ENCODE data around the gene TRIM47. TPM values are rescaled to one million over a fixed set of nuclear protein-coding genes. Genes with fewer than 3 reads are reported as not detected.

Gene TRIM47
- total and polyA plus RNA-seq, 2 of the 13 experiments (the other 11 are each of a cell fraction or from before 2014, with no cell fraction given) = 33.5 to 82.0 TPM

GRCh38 chr17:75869282-75870141, 8.9 kb downstream of the TRIM47 start:
- Histone ChIP-seq H2AFZ (ENCODE audit: low read length) (no peak overlapping the region), H3K79me2 (ENCODE audit: insufficient read depth, low read length) (peaks cover 9% of the 10 kb centered on the region), H3K27me3 (ENCODE audit: control insufficient read depth in 1 of 2, insufficient read depth in 2 of 2, low read length in 2 of 2) (no peaks in the 10 kb centered on the region), H3K27ac (ENCODE audit: extremely low read length, insufficient read depth, low read length) (peak overlapping the region; percentile 83), H3K9ac (ENCODE audit: insufficient read depth, low read depth, low read length) (peak overlapping the region; percentile 85), H3K9me3 (ENCODE audit: low read length) (no peaks in the 10 kb centered on the region), H3K4me1 (ENCODE audit: insufficient read depth, low read length) (peaks cover 94% of the 10 kb centered on the region), H3K4me2 (ENCODE audit: low read depth, low read length) (peak overlapping the region; percentile 84), H4K20me1 (ENCODE audit: insufficient read depth, low read length) (no peaks in the 10 kb centered on the region; the same call in 1 of the 2 replicates), H3K4me3 (replicated peaks in 1 of 3; ENCODE audit: insufficient read depth in 1 of 3, low read depth in 2 of 3, low read length in 3 of 3) (peak overlapping the region; percentile 59 to 75 (median 59)), H3K36me3 (replicated peaks in 1 of 2; ENCODE audit: control insufficient read depth in 1 of 2, insufficient read depth in 2 of 2, low read length in 2 of 2) (peaks cover 1 to 8% of the 10 kb centered on the region in 2 experiments; a peak in 3 of 5 replicates)
- in situ Hi-C loops (cut with HindIII; ENCODE audit: extremely low pct_ligation_motif_present, low pct_unique_long_range_greater_than_20kb) = no loop called here
- WGBS (ENCODE audit: low lambda C conversion rate) = 15% methylated on average over 16 of the region's 23 CpGs
- CTCF ChIA-PET (ENCODE audit: low intra/inter-chr PET ratio, low total read pairs) = no interaction called here
- peak; percentile 99 for DNase-seq (ENCODE audit: low spot score)
- TSS peak; percentile 87 for BruUV-seq (replicated peaks)
- POLR2A ChIA-PET = interaction anchor here (1.0 to 13.8 kb wide), 8 partner anchors 8 to 105 kb away, joined by 3 to 454 read pairs (median 14); partner anchors contain the start of genes GALK1, TRIM47, TRIM65 and UNC13D
- intact Hi-C loops (cut with micrococcal nuclease; ENCODE audit: unreplicated experiment) = loop anchor here (2.0 kb wide), 1 partner anchor 15 kb away; the partner anchor contains the start of gene WBP2
- ATAC-seq = peak; percentile 52
- peak; percentile 96 for FAIRE-seq
- TF ChIP-seq ZNF775 (CRISPR knock-in tag; IDR thresholded peaks at IDR 0.05; ENCODE audit: borderline replicate concordance) = peak; percentile 75; the same call in 1 of the 2 replicates
- TF ChIP-seq GFI1 (CRISPR knock-in tag; IDR thresholded peaks at IDR 0.05; ENCODE audit: borderline replicate concordance) = 0 out of 2 replicates have a peak, but pooled peaks have one; percentile 24
- peak; percentile 86; the same call in 1 of the 2 replicates for TF ChIP-seq ZNF773 (CRISPR knock-in tag; IDR thresholded peaks at IDR 0.05; ENCODE audit: borderline replicate concordance)
- TF ChIP-seq, protein P1, sequence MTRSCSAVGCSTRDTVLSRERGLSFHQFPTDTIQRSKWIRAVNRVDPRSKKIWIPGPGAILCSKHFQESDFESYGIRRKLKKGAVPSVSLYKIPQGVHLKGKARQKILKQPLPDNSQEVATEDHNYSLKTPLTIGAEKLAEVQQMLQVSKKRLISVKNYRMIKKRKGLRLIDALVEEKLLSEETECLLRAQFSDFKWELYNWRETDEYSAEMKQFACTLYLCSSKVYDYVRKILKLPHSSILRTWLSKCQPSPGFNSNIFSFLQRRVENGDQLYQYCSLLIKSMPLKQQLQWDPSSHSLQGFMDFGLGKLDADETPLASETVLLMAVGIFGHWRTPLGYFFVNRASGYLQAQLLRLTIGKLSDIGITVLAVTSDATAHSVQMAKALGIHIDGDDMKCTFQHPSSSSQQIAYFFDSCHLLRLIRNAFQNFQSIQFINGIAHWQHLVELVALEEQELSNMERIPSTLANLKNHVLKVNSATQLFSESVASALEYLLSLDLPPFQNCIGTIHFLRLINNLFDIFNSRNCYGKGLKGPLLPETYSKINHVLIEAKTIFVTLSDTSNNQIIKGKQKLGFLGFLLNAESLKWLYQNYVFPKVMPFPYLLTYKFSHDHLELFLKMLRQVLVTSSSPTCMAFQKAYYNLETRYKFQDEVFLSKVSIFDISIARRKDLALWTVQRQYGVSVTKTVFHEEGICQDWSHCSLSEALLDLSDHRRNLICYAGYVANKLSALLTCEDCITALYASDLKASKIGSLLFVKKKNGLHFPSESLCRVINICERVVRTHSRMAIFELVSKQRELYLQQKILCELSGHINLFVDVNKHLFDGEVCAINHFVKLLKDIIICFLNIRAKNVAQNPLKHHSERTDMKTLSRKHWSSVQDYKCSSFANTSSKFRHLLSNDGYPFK (CRISPR knock-in tag; IDR thresholded peaks at IDR 0.05; ENCODE audit: borderline replicate concordance) = peak; percentile 52; the same call in 1 of the 2 replicates
- peak; percentile 67; the same call in 1 of the 2 replicates for TF ChIP-seq CBFB (CRISPR knock-in tag; IDR thresholded peaks at IDR 0.05)
- TF ChIP-seq ZNF30 (CRISPR knock-in tag; IDR thresholded peaks at IDR 0.05) = no peak
- no peak for TF ChIP-seq NFE2L1 (CRISPR knock-in tag; IDR thresholded peaks at IDR 0.05; ENCODE audit: borderline replicate concordance)
- no peak for TF ChIP-seq ZSCAN30 (CRISPR knock-in tag; IDR thresholded peaks at IDR 0.05)
- TF ChIP-seq ZNF749 (CRISPR knock-in tag; IDR thresholded peaks at IDR 0.05; ENCODE audit: borderline replicate concordance) = peak; percentile 83; the same call in 1 of the 2 replicates
- no peak for TF ChIP-seq HOXA9 (CRISPR knock-in tag; IDR thresholded peaks at IDR 0.05; ENCODE audit: borderline replicate concordance)
- TF ChIP-seq POLR2AphosphoS5 (IDR thresholded peaks at IDR 0.05; ENCODE audit: low read depth, low read length) = peak; percentile 68
- peak; percentile 52; the same call in 1 of the 2 replicates for TF ChIP-seq TFAP4 (IDR thresholded peaks at IDR 0.05; ENCODE audit: borderline replicate concordance, low read depth)
- TF ChIP-seq SRSF4 (IDR thresholded peaks at IDR 0.05; ENCODE audit: low read depth, low read length, poor library complexity, severe bottlenecking) = no peak
- peak; percentile 62; the same call in 1 of the 2 replicates for TF ChIP-seq ARNTL (CRISPR knock-in tag; IDR thresholded peaks at IDR 0.05)
- TF ChIP-seq THYN1 (CRISPR knock-in tag; IDR thresholded peaks at IDR 0.05; ENCODE audit: borderline replicate concordance, low read depth) = no peak
- peak; percentile 42; the same call in 1 of the 2 replicates for TF ChIP-seq ZNF20 (CRISPR knock-in tag; IDR thresholded peaks at IDR 0.05)
- TF ChIP-seq SKI (IDR thresholded peaks at IDR 0.05; ENCODE audit: partially characterized antibody) = peak; percentile 61
- TF ChIP-seq ZNF230 (CRISPR knock-in tag; IDR thresholded peaks at IDR 0.05) = peak; percentile 87
- no peak for TF ChIP-seq ZNF557 (CRISPR knock-in tag; IDR thresholded peaks at IDR 0.05)
- no peak; the same call in 1 of the 2 replicates for TF ChIP-seq RFX5 (IDR thresholded peaks at IDR 0.05; ENCODE audit: low read depth, low read length)

Data from HepG2 (cell line).